ENCODE measurements around the gene MMRN2. TPM values are rescaled to one million over a fixed set of nuclear protein-coding genes. Genes with fewer than 3 reads are reported as not detected.

Gene MMRN2
- total RNA-seq, 1 experiment from 2014 or later = 8.3 TPM

DNA sequence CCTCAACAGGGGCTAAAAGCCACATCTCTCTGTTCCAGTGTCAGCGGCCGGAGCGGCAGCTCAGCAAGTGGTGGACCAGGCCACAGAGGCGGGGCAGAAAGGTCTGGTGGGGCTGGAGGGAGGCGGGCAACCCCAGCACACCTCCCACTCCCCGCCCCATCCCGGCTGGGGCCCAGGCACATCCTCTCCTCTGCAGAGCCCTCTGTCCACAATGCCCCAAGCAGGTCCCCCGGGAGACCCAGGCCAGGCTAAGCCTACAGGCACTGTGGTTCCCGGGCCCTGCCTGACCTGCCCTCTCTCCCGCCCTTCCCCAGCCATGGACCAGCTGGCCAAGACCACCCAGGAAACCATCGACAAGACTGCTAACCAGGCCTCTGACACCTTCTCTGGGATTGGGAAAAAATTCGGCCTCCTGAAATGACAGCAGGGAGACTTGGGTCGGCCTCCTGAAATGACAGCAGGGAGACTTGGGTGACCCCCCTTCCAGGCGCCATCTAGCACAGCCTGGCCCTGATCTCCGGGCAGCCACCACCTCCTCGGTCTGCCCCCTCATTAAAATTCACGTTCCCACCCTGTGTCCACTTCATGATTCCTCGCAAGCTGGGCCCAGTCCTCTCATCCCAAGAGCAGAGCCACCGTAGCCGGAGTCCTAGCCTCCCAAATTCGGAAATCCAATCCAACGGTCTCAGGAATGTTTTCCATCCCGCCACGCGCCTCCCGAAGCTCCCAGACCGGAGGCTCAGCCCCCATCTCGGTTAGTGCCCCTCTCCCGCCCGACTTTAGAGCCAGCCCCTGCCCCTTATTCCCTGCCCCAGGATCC is 13.0 kb upstream of the MMRN2 start:
- H3K9me3 ChIP-seq (ENCODE audit: control insufficient read depth in 1 of 2, insufficient read depth in 1 of 2, low read depth in 1 of 2, low read length in 2 of 2) = no peaks in the 10 kb centered on the region
- peak overlapping the region; percentile 95 for H3K27ac ChIP-seq (ENCODE audit: low read depth, low read length)
- ATAC-seq (peak; percentile 54), DNase-seq (ENCODE audit: low read depth, low spot score) (peak; percentile 62)
- H2AFZ ChIP-seq (ENCODE audit: low read depth, low read length, poor library complexity, severe bottlenecking) = no peak overlapping the region
- ChIA-PET CTCF (interaction anchor here (0.5 to 4.3 kb wide), 6 partner anchors 8 to 378 kb away, joined by 3 to 36 read pairs (median 3); partner anchors contain the start of gene SNCG), RAD21 (ENCODE audit: low non-redundant PET in 1 of 2, low total read pairs in 2 of 2, uncharacterized antibody in 2 of 2, unreplicated experiment in 2 of 2) (interaction anchor here in 1 of 2 experiments (0.6 to 1.0 kb wide), 2 partner anchors 10 to 125 kb away, joined by 3 read pairs; partner anchors contain the start of gene SHLD2), POLR2A (interaction anchor here (0.7 to 5.8 kb wide), 8 partner anchors 9 to 126 kb away, joined by 3 to 58 read pairs (median 4); partner anchors contain the start of genes GLUD1, MMRN2, SHLD2 and SNCG)
- peak overlapping the region; percentile 90 for H3K4me2 ChIP-seq (ENCODE audit: low read length)
- peaks cover 60 to 88% of the 10 kb centered on the region in 2 experiments for H3K4me1 ChIP-seq (ENCODE audit: control insufficient read depth in 1 of 2, insufficient read depth in 2 of 2, low read length in 2 of 2)
- TF ChIP-seq JUND (IDR thresholded peaks at IDR 0.05) = no peak
- no peak for TF ChIP-seq CEBPB (IDR thresholded peaks at IDR 0.05; ENCODE audit: low read depth)
- TF ChIP-seq, protein P1, sequence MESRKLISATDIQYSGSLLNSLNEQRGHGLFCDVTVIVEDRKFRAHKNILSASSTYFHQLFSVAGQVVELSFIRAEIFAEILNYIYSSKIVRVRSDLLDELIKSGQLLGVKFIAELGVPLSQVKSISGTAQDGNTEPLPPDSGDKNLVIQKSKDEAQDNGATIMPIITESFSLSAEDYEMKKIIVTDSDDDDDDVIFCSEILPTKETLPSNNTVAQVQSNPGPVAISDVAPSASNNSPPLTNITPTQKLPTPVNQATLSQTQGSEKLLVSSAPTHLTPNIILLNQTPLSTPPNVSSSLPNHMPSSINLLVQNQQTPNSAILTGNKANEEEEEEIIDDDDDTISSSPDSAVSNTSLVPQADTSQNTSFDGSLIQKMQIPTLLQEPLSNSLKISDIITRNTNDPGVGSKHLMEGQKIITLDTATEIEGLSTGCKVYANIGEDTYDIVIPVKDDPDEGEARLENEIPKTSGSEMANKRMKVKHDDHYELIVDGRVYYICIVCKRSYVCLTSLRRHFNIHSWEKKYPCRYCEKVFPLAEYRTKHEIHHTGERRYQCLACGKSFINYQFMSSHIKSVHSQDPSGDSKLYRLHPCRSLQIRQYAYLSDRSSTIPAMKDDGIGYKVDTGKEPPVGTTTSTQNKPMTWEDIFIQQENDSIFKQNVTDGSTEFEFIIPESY (IDR thresholded peaks at IDR 0.05; ENCODE audit: extremely low read depth, insufficient replicate concordance, low read length) = no peak
- TF ChIP-seq POLR2AphosphoS5 (IDR thresholded peaks at IDR 0.05; ENCODE audit: low read depth, low read length) = peak; percentile 97
- TF ChIP-seq, protein P2, sequence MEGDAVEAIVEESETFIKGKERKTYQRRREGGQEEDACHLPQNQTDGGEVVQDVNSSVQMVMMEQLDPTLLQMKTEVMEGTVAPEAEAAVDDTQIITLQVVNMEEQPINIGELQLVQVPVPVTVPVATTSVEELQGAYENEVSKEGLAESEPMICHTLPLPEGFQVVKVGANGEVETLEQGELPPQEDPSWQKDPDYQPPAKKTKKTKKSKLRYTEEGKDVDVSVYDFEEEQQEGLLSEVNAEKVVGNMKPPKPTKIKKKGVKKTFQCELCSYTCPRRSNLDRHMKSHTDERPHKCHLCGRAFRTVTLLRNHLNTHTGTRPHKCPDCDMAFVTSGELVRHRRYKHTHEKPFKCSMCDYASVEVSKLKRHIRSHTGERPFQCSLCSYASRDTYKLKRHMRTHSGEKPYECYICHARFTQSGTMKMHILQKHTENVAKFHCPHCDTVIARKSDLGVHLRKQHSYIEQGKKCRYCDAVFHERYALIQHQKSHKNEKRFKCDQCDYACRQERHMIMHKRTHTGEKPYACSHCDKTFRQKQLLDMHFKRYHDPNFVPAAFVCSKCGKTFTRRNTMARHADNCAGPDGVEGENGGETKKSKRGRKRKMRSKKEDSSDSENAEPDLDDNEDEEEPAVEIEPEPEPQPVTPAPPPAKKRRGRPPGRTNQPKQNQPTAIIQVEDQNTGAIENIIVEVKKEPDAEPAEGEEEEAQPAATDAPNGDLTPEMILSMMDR (IDR thresholded peaks at IDR 0.05 in 2 of 3, conservative IDR thresholded peaks at IDR 0.05 in 1 of 3; ENCODE audit: borderline replicate concordance in 1 of 3, insufficient read depth in 1 of 3, low read depth in 2 of 3, low read length in 2 of 3) = no peak
- TF ChIP-seq YY1 (IDR thresholded peaks at IDR 0.05; ENCODE audit: extremely low read depth, insufficient replicate concordance, low read depth, low read length) = peak; percentile 40
- no peak for TF ChIP-seq SP1 (IDR thresholded peaks at IDR 0.05; ENCODE audit: low read depth)
- no peak for TF ChIP-seq ZNF274 (IDR thresholded peaks at IDR 0.05; ENCODE audit: low read depth, low read length)
- TF ChIP-seq ZFX (IDR thresholded peaks at IDR 0.05) = peak; percentile 16; the same call in 1 of the 2 replicates
- TF ChIP-seq EZH2phosphoT487 (IDR thresholded peaks at IDR 0.05; ENCODE audit: borderline replicate concordance) = no peak
- TF ChIP-seq SRF (IDR thresholded peaks at IDR 0.05; ENCODE audit: low read depth) = no peak
- TF ChIP-seq FOSL1 (IDR thresholded peaks at IDR 0.05; ENCODE audit: low read depth) = no peak
- peaks cover 35% of the 10 kb centered on the region for H3K79me2 ChIP-seq (ENCODE audit: insufficient read depth, low read length)
- TSS peak; percentile 68 for BruUV-seq (replicated peaks)
- H3K36me3 ChIP-seq (ENCODE audit: control insufficient read depth in 1 of 2, insufficient read depth in 2 of 2, low read length in 2 of 2) = 0 out of 4 replicates have a peak, but pooled peaks cover 0 to 5% of the 10 kb centered on the region in 2 experiments
- H4K20me1 ChIP-seq (ENCODE audit: insufficient read depth) = no peaks in the 10 kb centered on the region
- intact Hi-C loops (cut with micrococcal nuclease) = loop anchor here (2.0 kb wide), 1 partner anchor 124 kb away; the partner anchor contains the start of genes GLUD1 and SHLD2
- no peaks in the 10 kb centered on the region for H3K27me3 ChIP-seq (ENCODE audit: insufficient read depth, low read length)
- peak overlapping the region; percentile 70 to 79 for H3K4me3 ChIP-seq (replicated peaks in 1 of 2; ENCODE audit: low read depth in 1 of 2, low read length in 2 of 2)
- no peaks in the 10 kb centered on the region for H3K9me2 ChIP-seq (ENCODE audit: insufficient read depth)
- H3K9ac ChIP-seq (ENCODE audit: low read length) = peak overlapping the region; percentile 98
